MCF 10A (cell line): ENCODE measurements around the gene ZBED4. TPM values are rescaled to one million over a fixed set of nuclear protein-coding genes. Genes with fewer than 3 reads are reported as not detected.
"Not testable (repeated sequence)": the region's sequence is repeated elsewhere in the genome, so short reads cannot be mapped to it uniquely, and the experiment has no call there.

Source experiments
- BruUV-seq: library from RNA; stranded (reverse); fragments of 400-500 nt; replicated peaks from 2 replicates; lab custom pipeline; 2021; lab: Mats Ljungman, UMichigan
- CTCF ChIA-PET: fragments of 300-600 bp; sonication (Branson Sonifier 250); formaldehyde crosslinking; extraction: SDS; loops from one replicate; lab custom pipeline; 2021; ENCODE audit warnings: antibody characterized with exemption, inconsistent platforms; lab: Yijun Ruan, JAX
- POLR2A ChIA-PET: fragments of 300-600, 350-650 bp; sonication (Branson Sonifier 250); formaldehyde crosslinking; extraction: SDS; loops from one replicate; lab custom pipeline; 2020; ENCODE audit warnings: antibody characterized with exemption, inconsistent platforms; lab: Yijun Ruan, JAX
- DNase-seq: peaks from one replicate; pipeline ENCODE4 v3.0.0-alpha.2; 2018; ENCODE audit not compliant: unreplicated experiment
- H3K27ac Mint-ChIP-seq: one replicate; pipeline ENCODE4 v1.8.0; 2022; ENCODE audit warnings: mild to moderate bottlenecking, low read depth, mixed read lengths; ENCODE audit not compliant: unreplicated experiment
- H3K27me3 Mint-ChIP-seq: one replicate; pipeline ENCODE4 v1.8.0; 2022; ENCODE audit warnings: mixed read lengths; ENCODE audit not compliant: insufficient read depth, unreplicated experiment
- H3K36me3 Mint-ChIP-seq: one replicate; pipeline ENCODE4 v1.8.0; 2022; ENCODE audit warnings: mild to moderate bottlenecking, moderate library complexity, mixed read lengths; ENCODE audit not compliant: insufficient read depth, unreplicated experiment
- H3K4me1 Mint-ChIP-seq: one replicate; pipeline ENCODE4 v1.8.0; 2022; ENCODE audit warnings: mixed read lengths; ENCODE audit not compliant: insufficient read depth, unreplicated experiment
- H3K4me3 Mint-ChIP-seq: one replicate; pipeline ENCODE4 v1.8.0; 2022; ENCODE audit warnings: mild to moderate bottlenecking, moderate library complexity, mixed read lengths; ENCODE audit not compliant: unreplicated experiment
- H3K9me3 Mint-ChIP-seq: one replicate; pipeline ENCODE4 v1.8.0; 2022; ENCODE audit warnings: mixed read lengths; ENCODE audit not compliant: unreplicated experiment
- CTCF ChIP-seq: fragments of 200-600 bp; IDR thresholded peaks from one replicate; pipeline ENCODE4 v1.8.0; 2022; ENCODE audit warnings: antibody characterized with exemption, mild to moderate bottlenecking; ENCODE audit not compliant: unreplicated experiment
- intact Hi-C: fragments of 100-400 bp; cut with micrococcal nuclease; formaldehyde crosslinking; loops from 2 replicates; pipeline ENCODE4 v1.14.1; 2022
- total RNA-seq: library from RNA; stranded (reverse); gene quantifications from 2 replicates; pipeline ENCODE4 v1.2.3, GENCODE V29; 2022

ZBED4 gene
- total RNA-seq, 1 experiment from 2014 or later = 16.4 TPM

DNA sequence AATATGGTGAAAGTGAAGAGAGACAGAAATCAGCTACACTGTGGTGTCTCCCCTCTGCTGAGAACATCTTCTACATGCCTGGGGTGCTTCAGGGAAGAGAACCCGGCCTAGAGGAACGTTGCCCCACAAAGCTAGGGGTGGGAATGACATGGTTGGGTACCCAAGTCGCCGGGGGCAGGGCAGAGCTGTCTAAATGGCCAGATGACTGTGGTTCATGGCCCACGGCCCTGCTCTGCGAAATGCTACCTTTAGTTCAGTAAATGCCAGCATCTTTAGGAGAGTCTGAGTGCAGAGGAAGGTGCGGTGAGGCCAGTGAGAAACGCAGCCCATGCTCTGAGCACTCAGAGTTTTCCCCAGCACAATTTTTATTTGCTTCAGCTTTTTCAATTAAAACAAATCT lies 38.8 kb upstream of the ZBED4 start:
- TF ChIP-seq CTCF = no peak
- POLR2A ChIA-PET = no interaction called here
- Mint-ChIP-seq H3K4me1 (peaks cover 13% of the 10 kb centered on the region), H3K4me3 (no peak overlapping the region), H3K36me3 (peaks cover 79% of the 10 kb centered on the region), H3K27me3 (no peaks in the 10 kb centered on the region), H3K9me3 (no peaks in the 10 kb centered on the region), H3K27ac (no peak overlapping the region)
- DNase-seq = no peak
- intact Hi-C loops = no loop called here
- CTCF ChIA-PET = interaction anchor here (1.0 kb wide), 1 partner anchor 216 kb away, joined by 3 read pairs; no protein-coding TSS in a partner anchor
- no TSS peak for BruUV-seq

DNA sequence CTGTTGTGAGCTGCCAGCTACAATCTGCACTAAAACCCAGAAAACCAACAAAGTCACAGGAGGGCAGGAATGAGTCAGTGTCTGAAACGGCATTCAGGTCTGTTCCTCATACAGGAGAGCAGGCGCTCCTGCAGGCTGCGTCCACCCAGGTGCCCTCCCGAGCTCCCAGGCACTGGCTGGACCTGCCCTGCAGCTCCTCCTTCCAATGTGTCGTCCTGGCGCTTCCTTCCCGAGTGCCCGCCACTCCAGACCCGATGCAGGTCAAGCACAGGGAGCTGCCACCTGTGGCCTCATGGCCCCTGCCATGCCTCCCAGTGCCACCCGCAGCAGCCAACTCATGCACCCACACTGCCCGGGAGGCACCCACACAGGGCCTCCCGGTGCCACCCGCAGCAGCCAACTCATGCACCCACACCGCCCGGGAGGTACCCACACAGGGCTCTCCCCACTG lies 38.0 kb upstream of the ZBED4 start:
- DNase-seq = no peak
- ChIA-PET CTCF (no interaction called here), POLR2A (no interaction called here)
- Mint-ChIP-seq H3K27me3 (no peaks in the 10 kb centered on the region), H3K27ac (no peak overlapping the region), H3K4me1 (peaks cover 7% of the 10 kb centered on the region), H3K36me3 (peaks cover 85% of the 10 kb centered on the region), H3K4me3 (no peak overlapping the region), H3K9me3 (no peaks in the 10 kb centered on the region)
- BruUV-seq = no TSS peak
- no peak for TF ChIP-seq CTCF
- intact Hi-C loops = no loop called here

- ChIA-PET POLR2A (no interaction called here), CTCF (interaction anchor here (0.5 kb wide), 1 partner anchor 47 kb away, joined by 5 read pairs; no protein-coding TSS in a partner anchor)
- Mint-ChIP-seq H3K36me3 (peaks cover 90% of the 10 kb centered on the region), H3K4me3 (no peak overlapping the region), H3K27ac (no peak overlapping the region), H3K27me3 (no peaks in the 10 kb centered on the region), H3K4me1 (no peaks in the 10 kb centered on the region), H3K9me3 (no peaks in the 10 kb centered on the region)
- intact Hi-C loops = no loop called here
- BruUV-seq = no TSS peak
- no peak for TF ChIP-seq CTCF
- DNase-seq = no peak
Observed at GRCh38 chr22:49817359-49817758, 36.3 kb upstream of the ZBED4 start.

GRCh38 chr22:49820984-49821383 lies 32.7 kb upstream of the ZBED4 start:
- no TSS peak for BruUV-seq
- DNase-seq = no peak
- no peak for TF ChIP-seq CTCF
- no peak overlapping the region for H3K27ac Mint-ChIP-seq
- intact Hi-C loops = no loop called here
- no peaks in the 10 kb centered on the region for H3K9me3 Mint-ChIP-seq
- peaks cover 89% of the 10 kb centered on the region for H3K36me3 Mint-ChIP-seq
- ChIA-PET CTCF (interaction anchor here (0.6 to 1.0 kb wide), 5 partner anchors 11 to 209 kb away, joined by 3 to 4 read pairs (median 3); no protein-coding TSS in a partner anchor), POLR2A (interaction anchor here (0.6 kb wide), 1 partner anchor 270 kb away, joined by 3 read pairs; no protein-coding TSS in a partner anchor)
- peaks cover 19% of the 10 kb centered on the region for H3K4me1 Mint-ChIP-seq
- no peaks in the 10 kb centered on the region for H3K27me3 Mint-ChIP-seq
- no peak overlapping the region for H3K4me3 Mint-ChIP-seq

DNA sequence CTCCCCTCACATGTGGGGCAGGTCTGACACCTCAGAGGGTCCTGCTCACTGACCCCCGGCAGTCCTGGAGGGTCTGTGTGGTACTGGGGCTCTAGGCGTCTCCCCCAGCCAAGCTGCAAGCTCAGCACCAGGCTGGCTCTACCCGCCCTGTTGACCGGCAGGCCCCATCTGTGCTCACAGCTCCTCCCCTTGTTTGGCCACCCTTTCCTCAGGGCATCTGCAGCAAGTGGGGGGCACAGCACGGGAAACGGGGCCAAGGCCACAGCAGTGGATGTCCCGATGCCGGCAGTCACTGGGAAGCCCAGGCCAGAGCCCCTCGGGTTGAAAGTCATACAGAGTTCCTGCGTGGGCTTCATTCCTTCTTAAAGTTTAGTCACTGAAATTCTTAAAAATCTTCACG lies 31.9 kb upstream of the ZBED4 start:
- peaks cover 85% of the 10 kb centered on the region for H3K36me3 Mint-ChIP-seq
- CTCF ChIA-PET = not testable (repeated sequence)

More for the DNA sequence above, 31.9 kb upstream of the ZBED4 start:
- POLR2A ChIA-PET, intact Hi-C loops, H3K27me3 Mint-ChIP-seq, H3K27ac Mint-ChIP-seq, H3K4me3 Mint-ChIP-seq, BruUV-seq, H3K9me3 Mint-ChIP-seq, DNase-seq: not testable (repeated sequence)
- peaks cover 19% of the 10 kb centered on the region for H3K4me1 Mint-ChIP-seq
